ENCODE results near the gene SIRPA. TPM values are rescaled to one million over a fixed set of nuclear protein-coding genes. Genes with fewer than 3 reads are reported as not detected.

SIRPA gene
- total RNA-seq, 1 donor from 2014 or later, result 18.1 TPM

- DNase-seq (no peak), ATAC-seq (peak; percentile 9)
- intact Hi-C loops (cut with micrococcal nuclease), result no loop called here
Observed at GRCh38 chr20:1883986-1884385, 11.2 kb upstream of the SIRPA start.

- intact Hi-C loops (cut with micrococcal nuclease), result no loop called here
- DNase-seq, result no peak
- ATAC-seq, result no peak
Observed at GRCh38 chr20:1885254-1885653, 10.0 kb upstream of the SIRPA start.

- ATAC-seq (no peak), DNase-seq (no peak)
- intact Hi-C loops (cut with micrococcal nuclease), result no loop called here
Observed at GRCh38 chr20:1885940-1886693, 9.1 kb upstream of the SIRPA start.

GRCh38 chr20:1887321-1887720, 7.9 kb upstream of the SIRPA start:
- ATAC-seq (no peak), DNase-seq (no peak)
- intact Hi-C loops (cut with micrococcal nuclease), result no loop called here

GRCh38 chr20:1887756-1888155, 7.5 kb upstream of the SIRPA start:
- DNase-seq (no peak), ATAC-seq (no peak)
- intact Hi-C loops (cut with micrococcal nuclease), result no loop called here

GRCh38 chr20:1888796-1889463, 6.3 kb upstream of the SIRPA start:
- ATAC-seq, result peak; percentile 28
- DNase-seq, result peak; percentile 52
- intact Hi-C loops (cut with micrococcal nuclease), result no loop called here

- DNase-seq, result no peak
- no peak for ATAC-seq
- intact Hi-C loops (cut with micrococcal nuclease), result loop anchor here (10.0 kb wide), 1 partner anchor 86 kb away; no protein-coding TSS in a partner anchor
Observed at GRCh38 chr20:1890469-1891262, 4.5 kb upstream of the SIRPA start.

- no peak for ATAC-seq
- intact Hi-C loops (cut with micrococcal nuclease), result loop anchor here (10.0 kb wide), 1 partner anchor 87 kb away; no protein-coding TSS in a partner anchor
Observed at GRCh38 chr20:1891263-1892118, 3.7 kb upstream of the SIRPA start.

GRCh38 chr20:1892119-1892385, 3.2 kb upstream of the SIRPA start:
- no peak for DNase-seq
- intact Hi-C loops (cut with micrococcal nuclease), result loop anchor here (10.0 kb wide), 1 partner anchor 87 kb away; no protein-coding TSS in a partner anchor
- ATAC-seq, result no peak

More at GRCh38 chr20:1891263-1892118, 3.7 kb upstream of the SIRPA start:
- DNase-seq, result no peak

- intact Hi-C loops (cut with micrococcal nuclease), result loop anchor here (10.0 kb wide), 1 partner anchor 89 kb away; no protein-coding TSS in a partner anchor
- ATAC-seq (peak; percentile 6), DNase-seq (no peak)
Observed at GRCh38 chr20:1893721-1894470, 1.3 kb upstream of the SIRPA start.

- DNase-seq (peak; percentile 81), ATAC-seq (peak; percentile 58)
- intact Hi-C loops (cut with micrococcal nuclease), result loop anchor here (10.0 kb wide), 1 partner anchor 90 kb away; no protein-coding TSS in a partner anchor
Observed at GRCh38 chr20:1894471-1894950, 696 bp upstream of the SIRPA start.

GRCh38 chr20:1895674-1896483, 672 bp downstream of the SIRPA start:
- ATAC-seq (peak; percentile 32), DNase-seq (peak; percentile 59)
- intact Hi-C loops (cut with micrococcal nuclease), result loop anchor here (10.0 kb wide), 1 partner anchor 91 kb away; no protein-coding TSS in a partner anchor

- DNase-seq (no peak), ATAC-seq (no peak)
- intact Hi-C loops (cut with micrococcal nuclease), result loop anchor here (10.0 kb wide), 1 partner anchor 92 kb away; no protein-coding TSS in a partner anchor
Observed at GRCh38 chr20:1896484-1897258, 1.5 kb downstream of the SIRPA start.

GRCh38 chr20:1897541-1897940, 2.3 kb downstream of the SIRPA start:
- ATAC-seq (no peak), DNase-seq (no peak)
- intact Hi-C loops (cut with micrococcal nuclease), result loop anchor here (10.0 kb wide), 1 partner anchor 93 kb away; no protein-coding TSS in a partner anchor

- ATAC-seq, result no peak
- no peak for DNase-seq
- intact Hi-C loops (cut with micrococcal nuclease), result loop anchor here (10.0 kb wide), 1 partner anchor 93 kb away; no protein-coding TSS in a partner anchor
Observed at GRCh38 chr20:1897965-1898464, 2.8 kb downstream of the SIRPA start.

All from left ventricle myocardium superior (tissue), 1 donor.